Stomach (tissue), 9 donors: ENCODE measurements around the gene ASAP2. TPM values are rescaled to one million over a fixed set of nuclear protein-coding genes. Genes with fewer than 3 reads are reported as not detected.

ENCODE experiments used
- DNase-seq, 2 donors: peaks; one replicate each; pipeline versions ENCODE4 v3.0.0 to v3.0.0-alpha.2; 2013 to 2019
- H3K27ac ChIP-seq, 5 donors: fragments of 200-600 bp in 4 of 5; sonication (generic) in 4 of 5; one replicate each; pipeline ENCODE4 v1.5.1; 2013 to 2019; ENCODE audit warnings: mild to moderate bottlenecking in 1 of 5, moderate library complexity in 1 of 5
- H3K27me3 ChIP-seq, 3 donors: fragments of 200-600 bp; sonication (generic); one replicate each; pipeline ENCODE4 v1.5.1; 2017 to 2019; ENCODE audit warnings: mixed run types in 1 of 3
- H3K36me3 ChIP-seq, 4 donors: fragments of 200-600 bp; sonication (generic); 1 replicate in 3 of 4; 2 replicates in 1 of 4; pipeline ENCODE4 v1.5.1; 2016 to 2019
- H3K4me1 ChIP-seq, 4 donors: fragments of 200-600 bp; sonication (generic); one replicate each; pipeline ENCODE4 v1.5.1; 2016 to 2019
- H3K4me3 ChIP-seq, 4 donors: fragments of 200-600 bp; sonication (generic) in 3 of 4; one replicate each; pipeline ENCODE4 v1.5.1; 2016 to 2019; ENCODE audit warnings: mild to moderate bottlenecking in 1 of 4
- H3K9me3 ChIP-seq, 4 donors: fragments of 200-600 bp; sonication (generic); one replicate each; pipeline ENCODE4 v1.5.1; 2016 to 2019
- CTCF ChIP-seq, 7 experiments: fragments of 450-650 bp in 4 of 7; fragments of 200-600 bp in 3 of 7; sonication (generic) in 3 of 7; IDR thresholded peaks; one replicate each; pipeline ENCODE4 v1.5.1; 2016 to 2019; ENCODE audit warnings: antibody characterized with exemption in 7 of 7, control low read depth in 2 of 7, mild to moderate bottlenecking in 1 of 7
- EP300 ChIP-seq: sonication (generic); formaldehyde crosslinking; IDR thresholded peaks from one replicate; pipeline ENCODE4 v1.6.1; 2017; ENCODE audit warnings: antibody characterized with exemption
- POLR2A ChIP-seq, 4 donors: fragments of 450-650 bp; IDR thresholded peaks; one replicate each; pipeline ENCODE4 v1.6.1; 2016; ENCODE audit warnings: antibody characterized with exemption in 4 of 4, control low read depth in 2 of 4, mild to moderate bottlenecking in 1 of 4, moderate library complexity in 1 of 4
- POLR2AphosphoS5 ChIP-seq, 3 donors: sonication (generic); formaldehyde crosslinking; IDR thresholded peaks; one replicate each; pipeline ENCODE4 v1.6.1; 2016; ENCODE audit warnings: antibody characterized with exemption in 3 of 3
- WGBS, 5 donors: extraction: QIAGEN DNeasy Blood & Tissue Kit in 3 of 5; methylation state at CpG; one replicate each; pipeline versions ENCODE4 v1.1.5 to v1.1.7; 2013 to 2018; 5-methylcytosine and 5-hydroxymethylcytosine counted together
- intact Hi-C: fragments of 100-400 bp; cut with DNase I; formaldehyde crosslinking; loops from one replicate; pipeline ENCODE4 v1.15.1; 2023; ENCODE audit warnings: low total_unique reads
- polyA plus RNA-seq, 3 donors: library from polyadenylated mRNA; stranded (reverse); fragments of 200-250 nt; gene quantifications; one replicate each; pipeline ENCODE4 v1.2.3, GENCODE V29; 2013
- total RNA-seq, 5 donors: library from RNA; depleted of rRNA; stranded (reverse); fragments of >200 nt; gene quantifications; one replicate each; pipeline versions ENCODE4 v1.1.0 to v1.2.3, GENCODE V29; 2014 to 2016
- donor health status: healthy with polysubstance abuse.
- donor health status: Bipolar disorder and iron deficiency.
- donor health status: healthy.

Gene ASAP2
- total and polyA plus RNA-seq, 8 donors, result 9.7 to 55.4 (median 33.7) TPM

GRCh38 chr2:9162841-9163240, 43.8 kb upstream of the ASAP2 start:
- Histone ChIP-seq H3K9me3 (no peaks in the 10 kb centered on the region), H3K27ac (no peak overlapping the region), H3K4me1 (peaks cover 3 to 35% (median 4%) of the 10 kb centered on the region in 4 donors), H3K4me3 (no peak overlapping the region), H3K27me3 (no peaks in the 10 kb centered on the region), H3K36me3 (no peaks in the 10 kb centered on the region)
- WGBS, 5 donors, result 82 to 88% (median 87%) methylated on average over 11 of the region's 11 CpGs
- intact Hi-C loops, result no loop called here
- TF ChIP-seq POLR2A (IDR thresholded peaks at IDR 0.05) (no peak), EP300 (no peak), CTCF (IDR thresholded peaks at IDR 0.05) (no peak), POLR2AphosphoS5 (IDR thresholded peaks at IDR 0.05) (no peak)
- DNase-seq, result no peak

GRCh38 chr2:9163306-9164111, 43.1 kb upstream of the ASAP2 start:
- H3K27me3 ChIP-seq, result no peaks in the 10 kb centered on the region
- no peaks in the 10 kb centered on the region for H3K9me3 ChIP-seq
- intact Hi-C loops, result no loop called here
- no peak for DNase-seq
- no peaks in the 10 kb centered on the region for H3K36me3 ChIP-seq
- no peak overlapping the region for H3K4me3 ChIP-seq
- H3K27ac ChIP-seq, result peak overlapping the region in 2 of 5 donors; percentile 11 to 14
- H3K4me1 ChIP-seq, result peaks cover 4 to 42% (median 11%) of the 10 kb centered on the region in 4 donors
- 67 to 81% (median 77%) methylated on average over 8 of the region's 8 CpGs for WGBS, 5 donors
- TF ChIP-seq POLR2AphosphoS5 (IDR thresholded peaks at IDR 0.05) (no peak), CTCF (IDR thresholded peaks at IDR 0.05) (no peak), POLR2A (IDR thresholded peaks at IDR 0.05) (no peak)

- Histone ChIP-seq H3K27ac (peak overlapping the region in 2 of 5 donors; percentile 11 to 14), H3K9me3 (no peaks in the 10 kb centered on the region)
Observed at GRCh38 chr2:9164112-9164608, 42.5 kb upstream of the ASAP2 start.

GRCh38 chr2:9165625-9166024, 41.0 kb upstream of the ASAP2 start:
- TF ChIP-seq POLR2A (IDR thresholded peaks at IDR 0.05), result no peak
- TF ChIP-seq EP300, result no peak
- TF ChIP-seq CTCF (IDR thresholded peaks at IDR 0.05), result no peak
- no peak for TF ChIP-seq POLR2AphosphoS5 (IDR thresholded peaks at IDR 0.05)
- Histone ChIP-seq H3K9me3 (no peaks in the 10 kb centered on the region), H3K4me3 (no peak overlapping the region), H3K27ac (peak overlapping the region in 1 of 5 donors; percentile 28), H3K27me3 (no peaks in the 10 kb centered on the region), H3K36me3 (no peaks in the 10 kb centered on the region), H3K4me1 (peaks cover 4 to 58% (median 27%) of the 10 kb centered on the region in 4 donors)
- DNase-seq, result no peak
- 84 to 92% (median 91%) methylated on average over 3 to 5 of the region's 5 CpGs for WGBS, 5 donors
- intact Hi-C loops, result no loop called here

More at GRCh38 chr2:9164112-9164608, 42.5 kb upstream of the ASAP2 start:
- WGBS, 5 donors, result 56 to 76% (median 67%) methylated on average over 4 of the region's 4 CpGs
- peaks cover 4 to 47% (median 16%) of the 10 kb centered on the region in 4 donors for H3K4me1 ChIP-seq
- DNase-seq, result no peak
- TF ChIP-seq EP300 (no peak), POLR2A (IDR thresholded peaks at IDR 0.05) (no peak), POLR2AphosphoS5 (IDR thresholded peaks at IDR 0.05) (no peak), CTCF (IDR thresholded peaks at IDR 0.05) (no peak)
- no peaks in the 10 kb centered on the region for H3K27me3 ChIP-seq
- H3K36me3 ChIP-seq, result no peaks in the 10 kb centered on the region
- intact Hi-C loops, result no loop called here
- H3K4me3 ChIP-seq, result no peak overlapping the region
